ENCODE measurements around the gene CBX3. TPM values are rescaled to one million over a fixed set of nuclear protein-coding genes. Genes with fewer than 3 reads are reported as not detected.
A peak's percentile ranks its signal among the peaks of the same experiment; 100 is the strongest.

CBX3 gene
- total and polyA plus RNA-seq, 2 of the 8 experiments (the other 6 are each of a cell fraction or from before 2014, with no cell fraction given) = 71.3 to 258 TPM

DNA sequence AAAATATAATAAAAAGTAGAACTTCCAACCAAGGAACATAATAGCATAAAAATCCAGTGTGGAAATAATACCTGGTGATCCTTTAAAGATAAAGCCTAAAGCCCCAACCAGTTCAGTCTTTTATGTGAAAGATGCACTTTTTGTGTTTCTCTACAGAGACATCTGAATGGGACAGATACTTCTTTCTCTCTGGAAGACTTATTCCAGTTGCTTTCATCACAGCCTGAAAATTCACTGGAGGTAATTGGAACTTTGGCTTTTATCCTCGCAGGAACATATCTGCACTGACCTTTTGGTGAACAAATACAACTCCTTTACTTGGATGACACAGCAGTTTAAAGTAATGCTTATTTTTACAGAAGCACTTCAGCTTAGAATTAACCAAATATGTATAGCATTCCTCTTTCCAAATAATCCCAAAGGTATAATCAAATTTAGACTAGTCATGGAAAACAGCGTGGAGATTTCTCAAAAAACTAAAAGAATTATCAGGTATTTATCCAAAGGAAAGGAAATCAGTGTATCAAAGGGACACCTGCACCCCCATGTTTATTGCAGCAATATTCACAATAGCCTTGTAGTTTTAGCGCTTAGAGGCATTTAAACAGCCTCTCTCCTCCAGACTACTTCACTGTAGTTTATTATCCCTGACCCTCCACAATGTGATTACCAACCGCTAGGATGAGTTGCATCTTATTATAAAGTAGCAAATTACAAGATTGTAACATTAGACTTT lies 17.8 kb upstream of the CBX3 start:
- Histone ChIP-seq H2BK12ac (ENCODE audit: low read depth, low read length) (no peak overlapping the region), H3K27me3 (replicated peaks in 1 of 4; ENCODE audit: control insufficient read depth in 3 of 4, extremely low read depth in 1 of 4, insufficient read depth in 3 of 4, low read length in 3 of 4) (no peaks in the 10 kb centered on the region), H3K23ac (ENCODE audit: insufficient read length) (no peak overlapping the region), H3K79me2 (ENCODE audit: control insufficient read depth in 1 of 2, insufficient read depth in 2 of 2, low read length in 2 of 2) (no peaks in the 10 kb centered on the region), H3K36me3 (ENCODE audit: control insufficient read depth in 2 of 4, insufficient read depth in 4 of 4, low read length in 3 of 4) (peaks cover 3 to 13% (median 8%) of the 10 kb centered on the region in 4 experiments; a peak in 5 of 8 replicates), H3K9ac (replicated peaks in 1 of 4; ENCODE audit: extremely low read depth in 1 of 4, low read depth in 3 of 4, low read length in 3 of 4) (no peak overlapping the region), H3K4me1 (replicated peaks in 1 of 4; ENCODE audit: control insufficient read depth in 3 of 4, insufficient read depth in 4 of 4, low read length in 3 of 4) (peaks cover 0 to 5% (median 0%) of the 10 kb centered on the region in 4 experiments; a peak in 1 of 7 replicates), H2BK5ac (ENCODE audit: low read depth, low read length) (no peak overlapping the region), H4K5ac (ENCODE audit: insufficient read length, low read depth, low read length) (no peak overlapping the region), H3K27ac (ENCODE audit: low read depth, low read length) (no peak overlapping the region), H2AK5ac (ENCODE audit: low read depth, low read length) (no peak overlapping the region), H3K4me3 (ENCODE audit: extremely low read depth in 1 of 4, insufficient read depth in 2 of 4, low read depth in 3 of 4, low read length in 4 of 4) (no peak overlapping the region), H3K4me2 (ENCODE audit: insufficient read depth in 1 of 2, low read depth in 2 of 2, low read length in 2 of 2) (no peak overlapping the region), H4K20me1 (replicated peaks in 1 of 2; ENCODE audit: control insufficient read depth in 1 of 2, insufficient read depth in 2 of 2, low read length in 2 of 2) (peaks cover 6 to 8% of the 10 kb centered on the region in 2 experiments), H2BK15ac (ENCODE audit: low read length) (no peak overlapping the region), H2AFZ (ENCODE audit: low read length) (no peak overlapping the region), H4K91ac (replicated peaks; ENCODE audit: insufficient read length, low read length) (no peak overlapping the region), H4K8ac (ENCODE audit: extremely low read depth, insufficient read depth, low read length) (no peak overlapping the region), H2BK20ac (ENCODE audit: low read length) (no peak overlapping the region), H3K23me2 (ENCODE audit: low read depth, low read length) (no peaks in the 10 kb centered on the region), H3K14ac (ENCODE audit: insufficient read length) (no peak overlapping the region), H3K56ac (replicated peaks; ENCODE audit: insufficient read length, low read depth, low read length) (no peak overlapping the region), H2BK120ac (replicated peaks; ENCODE audit: low read depth, low read length) (no peak overlapping the region), H3K4ac (replicated peaks; ENCODE audit: insufficient read length, low read depth, low read length) (no peak overlapping the region), H3K18ac (ENCODE audit: extremely low read depth, low read length) (no peak overlapping the region), H3K79me1 (ENCODE audit: low read depth, low read length) (no peaks in the 10 kb centered on the region), H3K9me3 (ENCODE audit: insufficient read depth in 2 of 2, low read depth in 1 of 2, low read length in 1 of 2) (no peaks in the 10 kb centered on the region)
- CTCF ChIA-PET (ENCODE audit: partially characterized antibody) = interaction anchor here (0.6 to 4.8 kb wide), 5 partner anchors 92 to 277 kb away, joined by 3 to 46 read pairs (median 4); no protein-coding TSS in a partner anchor
- TF ChIP-seq POLR2A (IDR thresholded peaks at IDR 0.05; ENCODE audit: control extremely low read depth in 1 of 2, low read depth in 2 of 2, low read length in 2 of 2) (peak in 1 of 2 experiments; percentile 13; a peak in 2 of 3 replicates), CTBP2 (IDR thresholded peaks at IDR 0.05; ENCODE audit: borderline replicate concordance, insufficient read depth, insufficient read length, low read length) (no peak), JUND (IDR thresholded peaks at IDR 0.05; ENCODE audit: low read length) (no peak)
- 92% methylated on average over 4 of the region's 4 CpGs; no CpG with 5 or more reads in 1 of the 2 experiments for WGBS, 2 experiments (ENCODE audit: extremely low coverage in 1 of 2, insufficient coverage in 1 of 2, insufficient read length in 1 of 2, insufficient replicate concordance in 2 of 2, low coverage in 1 of 2, low lambda C conversion rate in 2 of 2, missing lambda C conversion rate in 1 of 2)
- POLR2A ChIA-PET (ENCODE audit: partially characterized antibody) = interaction anchor here (0.9 to 17.3 kb wide), 11 partner anchors 10 to 95 kb away, joined by 3 to 578 read pairs (median 5); partner anchors contain the start of genes CBX3 and HNRNPA2B1
- DNase-seq (ENCODE audit: low read depth in 1 of 2, low spot score in 2 of 2) (no peak), FAIRE-seq (no peak)

All from H1 (cell line).